Karpas-422 (cell line): ENCODE measurements around the gene RELN. TPM values are rescaled to one million over a fixed set of nuclear protein-coding genes. Genes with fewer than 3 reads are reported as not detected.

ENCODE experiments used
- DNase-seq: peaks from one replicate; pipeline ENCODE4 v3.0.0-alpha.2; 2015
- H2AFZ ChIP-seq: fragments of 200-600 bp; sonication (generic); 2 replicates; pipeline ENCODE4 v1.6.1; 2014; ENCODE audit warnings: antibody characterized with exemption, low read length, mixed read lengths
- H3K27ac ChIP-seq: fragments of 200-600 bp; sonication (generic); 2 replicates; pipeline ENCODE4 v1.5.1; 2014; ENCODE audit warnings: mild to moderate bottlenecking, low read length, moderate library complexity
- H3K27me3 ChIP-seq: fragments of 200-600 bp; sonication (generic); 2 replicates; pipeline ENCODE4 v1.6.1; 2014; ENCODE audit warnings: low read length, mixed read lengths
- H3K36me3 ChIP-seq: fragments of 200-600 bp; sonication (generic); 2 replicates; pipeline ENCODE4 v1.6.1; 2014; ENCODE audit warnings: low read length, mixed read lengths; ENCODE audit not compliant: insufficient read depth
- H3K4me1 ChIP-seq: fragments of 200-600 bp; sonication (generic); 2 replicates; pipeline ENCODE4 v1.6.1; 2014; ENCODE audit warnings: mild to moderate bottlenecking, low read length, mixed read lengths
- H3K4me2 ChIP-seq: fragments of 200-600 bp; sonication (generic); 2 replicates; pipeline ENCODE4 v1.6.1; 2014; ENCODE audit warnings: low read length, low read depth, mild to moderate bottlenecking; ENCODE audit not compliant: poor library complexity, severe bottlenecking
- H3K4me3 ChIP-seq: fragments of 200-600 bp; sonication (generic); 2 replicates; pipeline ENCODE4 v1.5.1; 2014; ENCODE audit warnings: mild to moderate bottlenecking, antibody characterized with exemption, low read length, mixed read lengths
- H3K79me2 ChIP-seq: fragments of 200-600 bp; sonication (generic); 2 replicates; pipeline ENCODE4 v1.6.1; 2014; ENCODE audit warnings: mild to moderate bottlenecking, low read length, mixed read lengths
- H3K9ac ChIP-seq: fragments of 200-600 bp; sonication (generic); 2 replicates; pipeline ENCODE4 v1.6.0; 2014; ENCODE audit warnings: low read length
- H3K9me2 ChIP-seq: fragments of 200-600 bp; sonication (generic), shearing (Covaris generic); replicated peaks from 2 replicates; pipeline ENCODE4 v1.6.0; 2014; ENCODE audit warnings: mild to moderate bottlenecking, low read length, moderate library complexity; ENCODE audit not compliant: insufficient read depth
- H3K9me3 ChIP-seq: fragments of 300-700, 200-600 bp; sonication (generic); 2 replicates; pipeline ENCODE4 v1.6.1; 2014; ENCODE audit warnings: low read length, mixed read lengths
- H4K20me1 ChIP-seq: fragments of 200-600 bp; sonication (generic); 2 replicates; pipeline ENCODE4 v1.6.1; 2014; ENCODE audit warnings: mild to moderate bottlenecking, antibody characterized with exemption, low read length, low read depth; ENCODE audit not compliant: insufficient read depth
- total RNA-seq: library from RNA; depleted of rRNA; stranded (reverse); fragments of >200 nt; shearing (Covaris generic); gene quantifications from 2 replicates; pipeline ENCODE4 v1.2.3, GENCODE V29; 2014; ENCODE audit warnings: low replicate concordance

The RELN gene
- total RNA-seq, 1 experiment from 2014 or later: not detected

DNA sequence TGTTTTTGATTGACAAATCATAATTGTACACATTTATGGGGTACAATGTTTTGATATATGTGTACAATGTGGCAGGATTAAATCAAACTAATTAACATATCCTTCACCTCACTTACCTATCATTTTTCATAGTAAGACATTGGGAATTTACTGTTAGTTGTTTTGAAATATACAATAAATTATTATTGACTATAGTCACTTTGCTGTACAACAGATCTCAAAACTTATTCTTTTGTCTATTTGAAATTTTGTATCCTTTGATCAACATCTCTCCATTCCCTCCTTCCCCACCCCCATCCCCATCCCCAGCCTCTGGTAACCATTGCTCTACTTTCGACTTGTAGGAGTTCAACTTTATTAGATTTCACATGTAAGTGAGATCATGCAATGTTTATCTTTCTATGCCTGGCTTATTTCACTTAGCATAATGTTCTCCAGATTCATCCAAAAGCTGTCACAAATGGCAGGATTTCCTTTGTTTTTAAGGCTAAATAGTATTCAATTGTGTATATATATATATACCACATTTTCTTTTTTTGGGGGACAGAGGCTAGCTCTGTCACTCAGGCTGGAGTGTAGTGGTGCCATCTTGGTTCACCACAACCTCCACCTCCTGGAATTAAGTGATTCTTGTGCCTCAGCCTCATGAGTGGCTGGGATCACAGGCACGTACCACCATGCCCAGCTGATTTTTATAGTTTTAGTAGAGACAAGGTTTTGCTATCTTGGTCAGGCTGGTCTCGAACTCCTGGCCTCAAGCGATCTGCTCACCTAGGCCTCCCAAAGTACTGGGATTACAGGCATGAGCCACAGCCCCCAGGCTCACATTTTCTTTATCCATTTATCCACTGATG lies 520.1 kb downstream of the RELN start:
- Histone ChIP-seq H3K4me1 (no peaks in the 10 kb centered on the region), H3K9me2 (no peaks in the 10 kb centered on the region), H3K4me3 (no peak overlapping the region), H4K20me1 (no peaks in the 10 kb centered on the region), H3K27me3 (no peaks in the 10 kb centered on the region), H3K9me3 (no peaks in the 10 kb centered on the region), H2AFZ (no peak overlapping the region), H3K27ac (no peak overlapping the region), H3K79me2 (no peaks in the 10 kb centered on the region), H3K9ac (no peak overlapping the region), H3K4me2 (no peak overlapping the region), H3K36me3 (no peaks in the 10 kb centered on the region)
- DNase-seq: no peak

DNA sequence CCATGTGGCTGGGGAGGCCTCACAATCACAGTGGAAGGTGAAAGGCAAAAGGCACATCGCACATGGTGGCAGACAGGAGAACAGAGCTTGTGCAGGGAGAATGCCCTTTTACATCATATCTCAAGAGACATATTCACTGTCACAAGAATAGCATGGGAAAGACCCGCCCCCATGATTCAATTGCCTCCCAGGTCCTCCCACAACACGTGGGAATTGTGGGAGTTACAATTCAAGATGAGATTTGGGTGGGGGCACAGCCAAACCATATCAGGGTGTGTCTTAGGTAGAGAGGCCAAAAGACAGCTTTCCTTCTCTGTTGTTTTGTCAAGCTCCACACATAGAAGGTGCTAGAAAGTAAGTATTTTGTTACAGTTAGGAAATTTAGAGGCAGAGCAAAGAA lies 522.6 kb downstream of the RELN start:
- no peaks in the 10 kb centered on the region for H3K4me1 ChIP-seq
- no peaks in the 10 kb centered on the region for H3K9me3 ChIP-seq
- DNase-seq: no peak
- H3K27ac ChIP-seq: no peak overlapping the region
- H2AFZ ChIP-seq: no peak overlapping the region
- H3K27me3 ChIP-seq: no peaks in the 10 kb centered on the region
- no peaks in the 10 kb centered on the region for H3K9me2 ChIP-seq
- no peaks in the 10 kb centered on the region for H3K36me3 ChIP-seq
- H4K20me1 ChIP-seq: no peaks in the 10 kb centered on the region
- no peaks in the 10 kb centered on the region for H3K79me2 ChIP-seq
- no peak overlapping the region for H3K4me3 ChIP-seq
- H3K4me2 ChIP-seq: no peak overlapping the region
- no peak overlapping the region for H3K9ac ChIP-seq

DNA sequence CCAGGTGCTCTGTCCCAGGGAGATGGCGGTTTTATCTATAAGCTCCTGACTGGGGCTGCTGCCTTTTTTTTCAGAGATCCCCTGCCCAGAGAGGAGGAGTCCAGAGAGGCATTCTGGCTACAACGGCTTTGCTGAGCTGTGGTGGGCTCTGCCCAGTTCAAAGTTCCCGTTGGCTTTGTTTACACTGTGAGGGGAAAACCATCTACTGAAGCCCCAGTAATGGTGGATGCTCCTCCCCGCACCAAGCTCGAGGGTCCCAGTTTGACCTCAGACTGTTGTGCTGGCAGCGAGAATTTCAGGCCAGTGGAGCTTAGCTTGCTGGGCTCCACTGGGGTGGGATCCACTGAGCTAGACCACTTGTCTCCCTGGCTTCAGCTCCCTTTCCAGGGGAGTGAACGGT lies 527.1 kb downstream of the RELN start:
- Histone ChIP-seq H2AFZ (no peak overlapping the region), H3K4me3 (no peak overlapping the region), H3K9ac (no peak overlapping the region), H3K79me2 (no peaks in the 10 kb centered on the region), H4K20me1 (no peaks in the 10 kb centered on the region), H3K27ac (no peak overlapping the region), H3K27me3 (no peaks in the 10 kb centered on the region), H3K4me2 (no peak overlapping the region), H3K4me1 (no peaks in the 10 kb centered on the region), H3K9me2 (no peaks in the 10 kb centered on the region), H3K36me3 (no peaks in the 10 kb centered on the region), H3K9me3 (no peaks in the 10 kb centered on the region)
- no peak for DNase-seq

DNA sequence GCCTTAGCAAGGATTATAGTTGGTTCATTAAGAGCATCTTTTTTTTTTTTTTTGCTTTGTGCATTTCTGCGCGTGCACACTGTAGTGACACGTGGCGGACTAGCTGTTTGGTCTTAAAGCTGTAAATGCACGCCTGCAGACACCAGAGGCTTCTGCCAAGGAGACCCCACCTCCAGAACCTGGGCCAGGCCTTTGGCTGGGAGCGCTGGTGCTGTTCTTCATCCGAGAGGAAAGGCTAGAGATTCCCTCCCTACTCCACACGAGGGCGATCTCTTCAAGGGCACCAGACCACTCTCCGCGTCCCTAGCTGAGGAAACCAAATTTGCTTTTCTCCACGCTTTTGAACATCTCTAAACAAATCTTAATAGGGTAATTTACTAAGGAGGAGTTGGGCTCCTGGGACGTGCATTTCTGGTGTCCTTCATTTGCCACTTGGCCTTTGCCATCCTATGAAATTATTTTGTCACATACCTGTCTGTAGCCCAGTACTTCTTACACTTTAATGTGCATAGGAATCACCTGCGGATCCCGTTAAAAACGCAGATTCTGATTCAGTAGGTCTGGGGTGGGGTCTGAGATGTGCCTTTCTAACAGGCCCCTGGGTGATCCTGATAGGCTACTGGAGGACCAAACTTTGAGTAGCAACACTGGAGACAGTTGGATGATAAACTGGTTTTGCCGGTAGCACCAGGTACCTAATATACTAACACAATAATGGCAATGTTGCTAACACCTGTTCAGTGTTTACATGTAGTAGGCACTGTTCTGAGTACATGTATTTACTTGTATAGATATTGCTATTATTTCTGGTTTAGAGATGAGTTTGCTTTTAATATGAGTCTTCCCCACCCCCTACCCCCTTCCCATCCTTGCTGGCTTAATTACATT lies 542.1 kb downstream of the RELN start:
- Histone ChIP-seq H3K27me3 (no peaks in the 10 kb centered on the region), H3K4me3 (no peak overlapping the region), H3K79me2 (no peaks in the 10 kb centered on the region), H4K20me1 (no peaks in the 10 kb centered on the region), H3K9me3 (no peaks in the 10 kb centered on the region), H3K9ac (no peak overlapping the region), H3K4me1 (no peaks in the 10 kb centered on the region), H2AFZ (no peak overlapping the region), H3K36me3 (no peaks in the 10 kb centered on the region), H3K4me2 (no peak overlapping the region), H3K9me2 (no peaks in the 10 kb centered on the region), H3K27ac (no peak overlapping the region)
- peak; percentile 80 for DNase-seq

DNA sequence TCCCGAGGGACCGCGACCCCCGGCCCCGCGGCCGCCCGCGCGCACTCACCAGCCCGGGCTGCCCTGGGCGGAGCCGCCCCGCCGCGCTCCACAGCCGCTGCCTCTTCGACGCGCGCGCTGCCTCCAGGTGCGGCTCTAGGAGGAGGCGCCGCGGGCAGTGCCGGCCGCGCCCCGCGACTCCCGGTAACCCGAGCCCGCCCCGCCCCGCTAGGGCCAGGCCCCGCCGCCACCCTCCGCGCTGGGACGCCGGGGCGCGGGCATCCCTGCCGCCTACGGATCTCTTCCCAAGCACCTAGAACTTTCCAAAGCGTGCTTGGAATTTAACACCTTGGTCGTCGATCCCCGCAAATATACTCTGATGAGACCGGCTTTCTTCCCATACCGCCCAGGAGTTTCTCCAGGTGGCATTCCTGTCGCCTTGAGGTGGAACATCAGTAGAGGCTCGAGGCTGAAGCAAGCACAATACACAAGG lies 543.4 kb downstream of the RELN start, which contains the start of gene SLC26A5:
SLC26A5 (minus strand) TSS at position 159 of the 472 bp plus-strand sequence. CDS start 24,693 bp downstream, outside the sequence.
- Histone ChIP-seq H2AFZ (no peak within 1 kb of the TSS), H3K36me3 (no peaks in the 10 kb centered on the region), H3K9me3 (no peaks in the 10 kb centered on the region), H4K20me1 (no peaks in the 10 kb centered on the region), H3K79me2 (no peaks in the 10 kb centered on the region), H3K27ac (no peak within 1 kb of the TSS), H3K4me3 (no peak within 1 kb of the TSS), H3K9ac (no peak within 1 kb of the TSS), H3K9me2 (no peaks in the 10 kb centered on the region), H3K4me2 (no peak within 1 kb of the TSS), H3K4me1 (no peaks in the 10 kb centered on the region), H3K27me3 (0 out of 2 replicates have a peak, but pooled peaks cover 3% of the 10 kb centered on the region)
- DNase-seq: no peak

DNA sequence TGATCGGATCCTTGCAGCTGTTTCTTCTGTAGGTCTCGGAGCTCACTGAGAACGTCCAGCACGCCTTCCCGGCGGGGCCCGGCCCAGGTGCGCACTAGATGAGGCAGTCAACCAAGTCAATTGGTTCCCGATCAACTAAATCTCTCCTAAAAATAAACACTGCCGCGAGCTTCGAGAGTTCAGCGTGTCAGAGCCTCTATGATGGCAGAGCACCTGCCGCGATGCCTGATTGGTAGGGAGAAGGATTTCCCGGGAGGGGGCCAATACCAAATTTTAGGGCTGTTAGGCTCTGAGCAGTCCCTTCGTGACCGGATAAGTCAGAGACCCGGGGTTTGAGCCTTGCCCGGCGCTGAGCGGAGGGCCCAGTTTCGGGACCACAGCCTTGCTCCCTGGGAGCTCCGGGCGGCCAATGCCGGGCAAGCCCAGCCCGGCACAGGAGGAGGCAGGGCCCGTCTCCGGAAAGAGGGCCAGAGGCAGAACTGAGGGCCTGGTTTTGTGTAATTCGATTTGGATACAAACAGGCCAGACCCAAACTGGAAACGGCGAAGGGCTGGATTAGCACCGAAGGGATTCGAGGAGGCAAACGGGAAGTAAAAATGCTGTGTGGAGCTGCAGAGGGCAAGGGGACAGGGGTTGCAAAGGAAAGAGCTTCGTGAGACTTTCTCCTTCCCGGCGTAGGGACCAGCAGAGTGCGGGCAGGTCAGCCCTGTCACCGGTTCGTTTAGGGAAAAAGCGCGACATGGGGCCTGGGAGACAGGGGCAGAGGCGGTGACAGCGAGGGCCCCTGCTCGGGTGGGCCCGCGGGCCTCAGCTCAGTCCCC lies 544.0 kb downstream of the RELN start:
- Histone ChIP-seq H2AFZ (no peak overlapping the region), H3K4me2 (no peak overlapping the region), H3K36me3 (no peaks in the 10 kb centered on the region), H4K20me1 (no peaks in the 10 kb centered on the region), H3K79me2 (no peaks in the 10 kb centered on the region), H3K4me3 (no peak overlapping the region), H3K27me3 (0 out of 2 replicates have a peak, but pooled peaks cover 3% of the 10 kb centered on the region), H3K27ac (no peak overlapping the region), H3K9me2 (no peaks in the 10 kb centered on the region), H3K4me1 (no peaks in the 10 kb centered on the region), H3K9me3 (no peaks in the 10 kb centered on the region), H3K9ac (no peak overlapping the region)
- DNase-seq: no peak

DNA sequence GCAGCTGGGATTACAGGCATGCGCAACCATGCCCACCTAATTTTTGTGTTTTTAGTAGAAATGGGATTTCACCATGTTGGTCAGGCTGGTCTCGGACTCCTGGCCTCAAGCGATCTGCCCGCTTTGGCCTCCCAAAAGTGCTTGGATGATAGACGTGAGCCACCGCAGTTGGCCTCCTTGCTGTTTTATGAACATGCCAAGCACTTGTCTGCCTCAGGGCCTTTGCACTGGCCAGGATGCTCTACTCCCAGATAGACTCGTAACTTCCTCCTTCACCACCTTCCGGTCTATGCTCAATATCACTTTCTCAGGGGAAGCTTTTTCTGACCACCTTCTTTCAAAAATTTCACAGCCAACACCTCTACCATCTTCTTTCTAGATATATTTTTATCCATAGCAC lies 549.8 kb downstream of the RELN start:
- Histone ChIP-seq H3K79me2 (no peaks in the 10 kb centered on the region), H3K27me3 (0 out of 2 replicates have a peak, but pooled peaks cover 5% of the 10 kb centered on the region), H3K36me3 (no peaks in the 10 kb centered on the region), H3K4me3 (no peak overlapping the region), H3K27ac (no peak overlapping the region), H3K4me2 (no peak overlapping the region), H2AFZ (no peak overlapping the region), H3K9ac (no peak overlapping the region), H4K20me1 (no peaks in the 10 kb centered on the region), H3K9me3 (no peaks in the 10 kb centered on the region), H3K9me2 (no peaks in the 10 kb centered on the region), H3K4me1 (no peaks in the 10 kb centered on the region)
- no peak for DNase-seq
